Measurements from ENCODE around the gene WNT9A. TPM values are rescaled to one million over a fixed set of nuclear protein-coding genes. Genes with fewer than 3 reads are reported as not detected.

Gene WNT9A
- total RNA-seq, 2 experiments from 2014 or later = 0.32 to 0.40 TPM

- Mint-ChIP-seq H3K9me3 (no peaks in the 10 kb centered on the region), H3K27me3 (peaks cover 39% of the 10 kb centered on the region), H3K36me3 (ENCODE audit: low read depth) (no peaks in the 10 kb centered on the region), H3K4me3 (no peak overlapping the region), H3K27ac (no peak overlapping the region), H3K4me1 (peaks cover 15% of the 10 kb centered on the region)
- CTCF ChIA-PET = interaction anchor here (1.1 to 2.0 kb wide), 3 partner anchors 187 to 408 kb away, joined by 3 to 8 read pairs (median 6); no protein-coding TSS in a partner anchor
- POLR2A ChIA-PET = interaction anchor here (0.6 kb wide), 1 partner anchor 215 kb away, joined by 9 read pairs; the partner anchor contains the start of genes JMJD4 and SNAP47
- DNase-seq = no peak
Measured at GRCh38 chr1:227949954-227950734, 2.4 kb upstream of the WNT9A start.

GRCh38 chr1:227949341-227949921 lies 1.7 kb upstream of the WNT9A start:
- no peak overlapping the region for H3K4me3 Mint-ChIP-seq
- no peak overlapping the region for H3K27ac Mint-ChIP-seq
- no peaks in the 10 kb centered on the region for H3K9me3 Mint-ChIP-seq
- no peaks in the 10 kb centered on the region for H3K36me3 Mint-ChIP-seq (ENCODE audit: low read depth)
- peaks cover 15% of the 10 kb centered on the region for H3K4me1 Mint-ChIP-seq
- no peak for DNase-seq
- H3K27me3 Mint-ChIP-seq = peaks cover 33% of the 10 kb centered on the region
- ChIA-PET CTCF (no interaction called here), POLR2A (no interaction called here)

- Mint-ChIP-seq H3K9me3 (no peaks in the 10 kb centered on the region), H3K27me3 (peaks cover 31% of the 10 kb centered on the region), H3K4me3 (peak overlapping the region; percentile 54), H3K36me3 (ENCODE audit: low read depth) (no peaks in the 10 kb centered on the region), H3K27ac (no peak overlapping the region), H3K4me1 (peaks cover 14% of the 10 kb centered on the region)
- ChIA-PET POLR2A (no interaction called here), CTCF (interaction anchor here (0.9 kb wide), 1 partner anchor 467 kb away, joined by 3 read pairs; no protein-coding TSS in a partner anchor)
- no peak for DNase-seq
Measured at GRCh38 chr1:227948493-227949260, 945 bp upstream of the WNT9A start.

- H3K4me1 Mint-ChIP-seq = peaks cover 13% of the 10 kb centered on the region
- H3K4me3 Mint-ChIP-seq = peak overlapping the region; percentile 69
- DNase-seq = no peak
- H3K9me3 Mint-ChIP-seq = no peaks in the 10 kb centered on the region
- H3K27me3 Mint-ChIP-seq = peaks cover 25% of the 10 kb centered on the region
- ChIA-PET CTCF (interaction anchor here (1.0 to 1.2 kb wide), 2 partner anchors 158 to 189 kb away, joined by 3 read pairs; no protein-coding TSS in a partner anchor), POLR2A (no interaction called here)
- no peaks in the 10 kb centered on the region for H3K36me3 Mint-ChIP-seq (ENCODE audit: low read depth)
- H3K27ac Mint-ChIP-seq = peak overlapping the region; percentile 46
Measured at GRCh38 chr1:227947386-227947675, 401 bp downstream of the WNT9A start.

- Mint-ChIP-seq H3K4me1 (peaks cover 13% of the 10 kb centered on the region), H3K4me3 (peak overlapping the region; percentile 69)
- CTCF ChIA-PET = interaction anchor here (1.0 to 1.2 kb wide), 2 partner anchors 157 to 189 kb away, joined by 3 read pairs; no protein-coding TSS in a partner anchor
Measured at GRCh38 chr1:227946624-227947385, 927 bp downstream of the WNT9A start.

GRCh38 chr1:227945891-227946623 lies 1.7 kb downstream of the WNT9A start:
- CTCF ChIA-PET = interaction anchor here (1.0 kb wide), 1 partner anchor 167 kb away, joined by 3 read pairs; no protein-coding TSS in a partner anchor
- H3K4me1 Mint-ChIP-seq = peaks cover 13% of the 10 kb centered on the region
- POLR2A ChIA-PET = no interaction called here
- no peaks in the 10 kb centered on the region for H3K9me3 Mint-ChIP-seq
- peak overlapping the region; percentile 69 for H3K27ac Mint-ChIP-seq
- no peaks in the 10 kb centered on the region for H3K36me3 Mint-ChIP-seq (ENCODE audit: low read depth)
- peak overlapping the region; percentile 40 for H3K4me3 Mint-ChIP-seq
- DNase-seq = no peak
- peaks cover 25% of the 10 kb centered on the region for H3K27me3 Mint-ChIP-seq

More at GRCh38 chr1:227946624-227947385, 927 bp downstream of the WNT9A start:
- peak; percentile 59 for DNase-seq
- Mint-ChIP-seq H3K27me3 (peaks cover 25% of the 10 kb centered on the region), H3K36me3 (ENCODE audit: low read depth) (no peaks in the 10 kb centered on the region), H3K9me3 (no peaks in the 10 kb centered on the region), H3K27ac (peak overlapping the region; percentile 46)
- POLR2A ChIA-PET = no interaction called here

GRCh38 chr1:227944931-227945890 lies 2.5 kb downstream of the WNT9A start:
- H3K27ac Mint-ChIP-seq = peak overlapping the region; percentile 69
- H3K4me3 Mint-ChIP-seq = no peak overlapping the region
- DNase-seq = no peak
- ChIA-PET POLR2A (no interaction called here), CTCF (interaction anchor here (1.0 kb wide), 1 partner anchor 166 kb away, joined by 3 read pairs; no protein-coding TSS in a partner anchor)
- H3K27me3 Mint-ChIP-seq = peaks cover 25% of the 10 kb centered on the region
- peaks cover 13% of the 10 kb centered on the region for H3K4me1 Mint-ChIP-seq
- H3K9me3 Mint-ChIP-seq = no peaks in the 10 kb centered on the region
- H3K36me3 Mint-ChIP-seq (ENCODE audit: low read depth) = no peaks in the 10 kb centered on the region

GRCh38 chr1:227944090-227944930 lies 3.4 kb downstream of the WNT9A start:
- no peak overlapping the region for H3K4me3 Mint-ChIP-seq
- H3K9me3 Mint-ChIP-seq = no peaks in the 10 kb centered on the region
- H3K4me1 Mint-ChIP-seq = peaks cover 13% of the 10 kb centered on the region
- CTCF ChIA-PET = no interaction called here
- peak overlapping the region; percentile 34 for H3K27ac Mint-ChIP-seq
- peaks cover 24% of the 10 kb centered on the region for H3K27me3 Mint-ChIP-seq
- POLR2A ChIA-PET = no interaction called here
- H3K36me3 Mint-ChIP-seq (ENCODE audit: low read depth) = no peaks in the 10 kb centered on the region
- no peak for DNase-seq

GRCh38 chr1:227943381-227944089 lies 4.2 kb downstream of the WNT9A start:
- DNase-seq = no peak
- POLR2A ChIA-PET = no interaction called here
- CTCF ChIA-PET = no interaction called here
- no peak overlapping the region for H3K4me3 Mint-ChIP-seq
- H3K9me3 Mint-ChIP-seq = no peaks in the 10 kb centered on the region
- H3K27me3 Mint-ChIP-seq = peaks cover 18% of the 10 kb centered on the region
- no peaks in the 10 kb centered on the region for H3K36me3 Mint-ChIP-seq (ENCODE audit: low read depth)
- peaks cover 11% of the 10 kb centered on the region for H3K4me1 Mint-ChIP-seq
- peak overlapping the region; percentile 34 for H3K27ac Mint-ChIP-seq

- POLR2A ChIA-PET = no interaction called here
- H3K27ac Mint-ChIP-seq = no peak overlapping the region
- H3K4me3 Mint-ChIP-seq = no peak overlapping the region
- peaks cover 9% of the 10 kb centered on the region for H3K4me1 Mint-ChIP-seq
- CTCF ChIA-PET = no interaction called here
- H3K9me3 Mint-ChIP-seq = no peaks in the 10 kb centered on the region
- DNase-seq = no peak
- no peaks in the 10 kb centered on the region for H3K36me3 Mint-ChIP-seq (ENCODE audit: low read depth)
- peaks cover 15% of the 10 kb centered on the region for H3K27me3 Mint-ChIP-seq
Measured at GRCh38 chr1:227942716-227943261, 4.9 kb downstream of the WNT9A start.
